Mucosa of gallbladder (tissue), 1 donor: ENCODE results near the gene PSMD14. TPM values are rescaled to one million over a fixed set of nuclear protein-coding genes. Genes with fewer than 3 reads are reported as not detected.
"Not testable (repeated sequence)": the region's sequence is repeated elsewhere in the genome, so short reads cannot be mapped to it uniquely, and the experiment has no call there.

Experiments
- DNase-seq: peaks from one replicate; pipeline ENCODE4 v3.0.0-alpha.2; 2020; ENCODE audit warnings: low spot score
- total RNA-seq: library from RNA; stranded (reverse); gene quantifications from one replicate; pipeline ENCODE4 v1.2.1, GENCODE V29; 2021
- donor health status: DM: no; HTN: no; CAD: no.

Gene PSMD14
- total RNA-seq, 1 donor from 2014 or later = 36.2 TPM

DNA sequence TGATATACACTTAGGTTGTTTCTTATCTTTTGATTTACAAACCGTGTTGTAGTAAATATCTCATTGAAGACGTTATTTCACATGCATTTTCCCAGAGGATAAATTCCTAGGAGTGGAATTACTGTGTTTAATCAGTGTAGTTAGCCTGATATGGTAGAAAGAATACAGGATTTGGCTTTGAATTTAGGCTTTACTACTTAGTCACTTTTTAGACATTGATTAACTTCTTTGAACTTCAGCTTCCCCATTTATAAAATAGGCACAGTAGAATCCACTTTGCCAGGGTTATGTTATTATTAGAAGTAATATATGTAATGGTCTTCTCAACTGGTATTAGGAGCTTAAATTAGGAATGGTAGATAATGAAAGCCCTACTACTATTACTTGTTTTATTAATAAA is 27.4 kb downstream of the PSMD14 start:
- DNase-seq = no peak

DNA sequence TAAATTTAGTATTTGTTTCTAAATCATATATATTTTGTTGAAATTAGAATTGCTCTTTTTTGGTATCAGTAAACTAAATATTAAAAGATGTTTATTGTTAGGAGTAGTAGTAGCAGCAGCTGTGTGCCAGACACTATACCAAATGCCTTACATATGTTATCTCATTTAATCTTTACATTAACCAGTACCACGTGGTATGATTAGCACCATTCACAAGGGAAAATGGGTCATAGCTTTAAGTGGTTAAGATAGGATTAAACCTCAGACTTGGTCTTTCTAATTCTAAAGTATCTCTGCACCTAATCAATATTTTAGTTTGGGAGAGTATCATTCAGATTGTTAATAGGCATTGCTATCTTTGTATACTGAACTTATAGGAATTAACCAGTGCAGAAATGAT is 29.0 kb downstream of the PSMD14 start:
- no peak for DNase-seq

DNA sequence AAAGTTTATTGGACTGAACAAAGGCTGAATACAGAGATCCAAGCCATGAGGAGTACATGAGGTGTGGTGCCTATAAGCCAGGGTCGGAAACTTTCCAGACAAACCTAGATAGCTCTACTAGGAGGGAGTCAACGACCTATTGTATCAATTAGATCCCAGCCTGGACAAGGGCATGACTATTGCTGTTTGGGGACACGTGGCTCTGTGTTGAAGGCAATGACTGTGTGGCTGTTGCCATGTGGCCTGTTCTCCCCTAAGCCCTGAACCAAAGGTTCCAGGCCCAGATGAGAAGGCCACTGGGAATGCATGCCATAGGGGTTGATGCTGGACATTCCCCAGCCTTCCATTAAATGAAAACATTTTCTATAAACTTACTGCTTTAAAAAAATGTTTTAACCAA is 31.3 kb downstream of the PSMD14 start:
- not testable (repeated sequence) for DNase-seq

DNA sequence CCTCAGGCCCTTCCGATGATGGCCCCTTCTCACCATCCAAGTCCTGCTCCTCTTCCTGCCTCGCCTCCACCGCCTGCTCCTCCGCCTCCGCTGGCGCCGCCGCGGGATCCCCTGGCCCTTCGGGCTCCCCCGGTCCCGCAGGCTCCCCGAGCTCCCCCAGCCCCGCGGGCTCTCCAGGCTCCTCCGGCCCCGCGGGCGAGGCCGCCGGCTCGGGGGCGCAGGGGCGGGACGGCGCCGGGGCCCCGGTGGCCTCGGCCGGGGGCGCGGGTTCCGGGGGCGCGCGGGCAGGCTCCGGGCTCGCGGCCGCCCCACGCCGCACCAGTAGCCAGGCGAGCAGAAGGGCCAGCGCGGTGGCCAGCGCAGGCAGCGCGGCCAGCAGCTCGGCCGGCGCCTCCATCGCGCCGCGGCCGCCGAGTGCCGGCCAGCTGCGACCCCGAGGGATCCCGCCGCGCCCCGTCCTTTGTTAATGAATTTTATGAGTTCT is 32.7 kb downstream of the PSMD14 start:
- DNase-seq = not testable (repeated sequence)

DNA sequence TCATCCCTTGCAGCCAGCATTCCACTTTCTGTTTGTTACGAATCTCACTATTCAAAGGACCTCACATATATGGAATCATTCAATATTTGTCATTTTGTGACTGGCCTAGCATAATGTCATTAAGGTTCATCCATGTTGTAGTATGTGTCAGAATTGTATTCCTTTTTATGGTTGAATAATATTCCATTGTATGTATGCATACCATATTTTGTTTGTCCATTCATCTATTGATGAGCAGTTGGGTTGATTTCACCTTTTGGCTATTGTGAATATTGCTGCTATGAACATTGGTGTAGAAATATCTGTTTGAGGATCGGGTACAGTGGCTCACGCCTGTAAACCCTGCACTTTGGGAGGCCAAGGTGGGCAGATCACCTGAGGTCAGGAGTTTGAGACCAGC is 35.0 kb downstream of the PSMD14 start:
- no peak for DNase-seq

DNA sequence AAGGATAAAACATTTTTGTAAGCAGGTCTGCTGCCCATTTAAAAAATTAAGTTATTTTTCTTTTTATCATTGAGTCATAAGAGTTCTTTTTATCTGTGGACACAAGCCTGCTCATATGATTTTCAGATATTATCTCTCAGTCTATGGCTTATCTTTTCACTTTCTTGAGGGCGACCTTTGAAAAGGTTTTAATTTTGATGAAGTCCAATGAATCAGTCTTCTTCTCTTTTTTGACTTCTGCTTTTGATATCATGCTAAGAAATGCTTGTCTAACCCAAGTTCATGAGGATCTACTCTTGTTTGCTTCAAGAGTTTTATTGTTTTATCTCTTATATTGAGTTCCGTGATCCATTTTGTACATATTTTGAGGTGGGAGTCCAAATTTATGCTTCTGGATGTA is 36.5 kb downstream of the PSMD14 start:
- no peak for DNase-seq

DNA sequence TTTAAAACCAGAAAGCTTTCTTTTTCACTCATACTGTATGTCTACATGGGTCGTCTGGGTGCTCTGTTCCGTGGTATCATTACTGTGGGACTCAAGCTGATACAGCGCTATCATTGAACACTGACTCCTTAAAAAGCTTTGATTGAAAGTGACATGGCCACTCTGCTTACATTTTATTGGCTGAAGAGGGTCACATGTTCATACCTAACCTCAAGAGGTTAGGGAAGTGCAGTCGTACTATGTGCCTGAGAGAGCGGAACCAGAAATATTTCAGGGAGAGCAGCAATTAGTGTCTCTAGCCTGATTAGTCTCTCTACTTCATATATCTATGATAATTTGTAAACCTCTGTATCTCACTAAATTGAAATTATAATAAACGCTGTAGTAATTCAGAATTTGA is 43.5 kb downstream of the PSMD14 start:
- no peak for DNase-seq

DNA sequence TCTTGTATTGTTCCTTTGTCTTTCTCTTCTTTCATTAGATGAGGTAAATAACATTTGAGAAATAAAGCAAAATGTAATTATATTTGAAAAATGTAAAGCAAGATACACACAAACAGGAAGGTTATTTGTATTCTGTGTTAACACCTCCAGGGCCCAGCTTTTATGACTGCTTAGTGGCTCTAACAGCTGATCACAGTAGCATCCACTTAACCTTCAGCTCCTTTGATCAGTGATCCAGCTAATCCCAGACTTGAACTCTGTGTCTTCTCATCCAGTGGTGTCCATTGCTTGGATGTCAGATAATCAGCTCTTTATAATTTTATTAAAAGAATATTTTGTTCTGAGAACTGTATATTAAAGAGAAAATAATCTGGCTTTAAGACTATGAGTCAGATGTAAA is 44.5 kb downstream of the PSMD14 start:
- DNase-seq = no peak

DNA sequence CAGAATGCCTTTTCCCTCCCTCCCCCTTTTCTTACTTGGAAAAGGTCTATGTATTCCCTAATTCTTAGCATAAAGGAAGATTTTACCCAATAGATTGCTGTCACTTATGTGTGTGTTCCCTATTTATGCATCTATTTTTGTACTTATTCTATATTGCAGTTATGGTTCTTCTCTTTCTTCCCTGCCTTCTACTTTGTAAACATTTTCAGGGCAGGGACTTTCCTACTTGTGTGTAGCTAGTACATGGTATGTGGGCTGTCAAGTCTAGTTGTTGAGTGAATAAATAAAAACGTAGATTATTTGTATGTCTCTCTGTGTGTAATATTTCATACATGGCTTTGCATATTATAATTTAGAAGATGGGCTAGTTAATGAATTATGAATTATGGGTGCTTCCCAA is 45.3 kb downstream of the PSMD14 start:
- DNase-seq = no peak

DNA sequence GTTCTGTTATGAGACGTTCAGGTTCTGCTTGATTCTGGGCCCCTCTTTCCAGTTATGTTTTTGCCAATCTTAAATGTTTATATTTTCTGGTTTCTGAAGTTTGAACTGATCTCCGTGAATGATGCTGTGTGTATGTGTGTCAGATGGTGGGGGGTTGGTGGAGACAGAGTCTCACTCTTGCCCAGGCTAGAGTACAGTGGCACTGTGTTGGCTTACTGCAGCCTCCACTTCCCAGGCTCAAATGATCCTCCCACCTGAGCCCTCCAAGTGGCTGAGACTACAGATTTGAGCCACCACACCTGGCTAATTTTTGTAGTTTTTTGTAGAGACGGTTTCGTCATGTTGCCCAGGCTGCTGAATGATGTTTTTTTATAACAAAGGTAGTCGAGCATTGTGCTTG is 45.9 kb downstream of the PSMD14 start:
- DNase-seq = no peak

DNA sequence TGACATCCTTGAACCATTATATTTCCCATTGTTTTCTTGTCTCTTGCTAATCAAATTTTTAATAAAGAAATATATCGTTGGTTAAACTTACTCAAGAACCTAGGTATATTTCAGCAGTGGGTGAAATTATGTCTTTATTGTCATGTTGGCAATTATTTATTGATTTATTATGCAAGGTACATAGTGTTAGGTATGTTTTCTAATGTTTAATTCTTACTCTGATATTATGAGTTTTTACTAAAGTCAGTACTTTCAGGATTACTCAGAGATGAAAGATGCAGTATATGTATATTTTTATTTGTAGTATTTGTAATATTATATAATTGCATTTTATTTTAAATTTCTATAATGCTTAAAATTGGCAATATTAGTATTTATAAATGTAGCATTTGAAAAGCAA is 46.9 kb downstream of the PSMD14 start:
- DNase-seq = no peak

DNA sequence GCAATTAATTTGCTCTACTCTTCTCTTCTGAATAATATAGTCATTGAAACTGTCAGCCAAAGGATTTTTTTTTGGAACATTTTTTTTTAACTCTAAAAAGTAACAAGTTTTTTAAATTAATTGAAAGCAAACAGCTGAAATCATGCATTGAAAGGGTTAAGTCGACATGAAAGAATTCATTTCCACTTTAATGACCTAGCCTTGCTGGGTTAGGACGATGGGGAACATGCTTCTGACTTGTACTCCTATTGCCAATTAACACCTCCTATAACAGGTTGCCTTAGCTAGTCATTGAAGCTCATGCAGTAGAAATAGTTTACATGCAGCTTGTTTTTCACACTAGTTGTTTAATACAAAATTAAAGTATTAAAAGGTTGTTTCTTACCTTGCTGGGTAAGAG is 47.8 kb downstream of the PSMD14 start:
- no peak for DNase-seq

DNA sequence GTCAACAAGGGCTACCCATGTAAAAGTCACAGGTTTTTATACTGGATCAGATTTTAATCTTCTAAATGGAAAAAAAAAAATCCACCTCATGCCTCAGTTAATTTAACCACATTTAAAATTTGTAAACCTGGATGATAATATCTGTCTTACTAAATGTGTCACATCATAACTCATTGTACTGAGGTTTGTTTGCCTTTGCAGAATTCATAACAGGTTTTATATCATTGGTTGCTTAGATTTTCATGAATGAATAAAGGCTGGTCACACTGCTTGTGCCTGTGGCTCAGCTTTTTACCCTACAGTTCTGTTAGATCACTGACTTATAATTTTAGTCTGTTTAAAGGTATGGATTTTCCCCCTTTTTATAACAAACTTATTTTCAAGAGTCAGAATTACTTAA is 48.9 kb downstream of the PSMD14 start:
- DNase-seq = no peak

DNA sequence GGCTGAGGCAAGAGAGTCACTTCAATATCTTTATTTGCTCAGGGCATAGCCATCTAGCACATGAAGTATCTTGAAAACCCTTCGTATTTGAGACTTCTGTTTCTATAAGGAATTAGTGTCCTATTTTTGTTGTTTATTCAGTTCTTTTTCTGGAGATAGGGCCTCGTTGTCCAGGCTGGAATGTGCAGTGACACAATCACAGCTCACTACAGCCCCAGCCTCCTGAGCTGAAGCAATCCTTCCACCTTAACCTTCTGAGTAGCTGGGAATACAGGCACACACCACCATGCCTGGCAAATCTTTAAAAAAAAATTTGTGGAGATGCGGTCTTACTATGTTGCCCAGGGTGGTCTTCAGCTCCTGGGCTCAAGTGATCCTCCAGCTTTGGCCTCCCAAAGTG is 50.6 kb downstream of the PSMD14 start:
- DNase-seq = no peak

DNA sequence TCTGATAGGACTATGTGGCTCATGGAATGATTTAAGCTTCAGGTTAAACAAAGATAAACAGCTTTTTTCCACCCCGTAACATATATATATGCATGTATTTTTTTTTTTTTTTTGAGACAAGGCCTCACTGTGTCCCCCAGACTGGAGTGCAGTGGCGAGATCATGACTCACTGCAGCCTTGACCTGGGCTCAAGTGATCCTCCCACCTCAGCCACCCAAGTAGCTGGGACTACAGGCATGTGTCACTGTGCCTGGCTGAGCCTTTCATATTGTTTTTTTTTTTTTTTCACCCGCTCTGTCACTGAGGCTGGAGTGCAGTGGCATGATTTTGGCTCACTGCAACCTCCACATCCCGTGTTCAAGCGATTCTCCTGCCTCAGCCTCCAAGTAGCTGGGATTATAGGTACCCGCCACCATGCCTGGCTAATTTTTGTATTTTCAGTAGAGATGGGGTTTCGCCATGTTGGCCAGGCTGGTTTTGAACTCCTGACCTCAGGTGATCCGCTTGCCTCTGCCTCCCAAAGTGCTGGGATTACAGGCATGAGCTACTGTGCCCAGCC is 52.0 kb downstream of the PSMD14 start:
- not testable (repeated sequence) for DNase-seq

DNA sequence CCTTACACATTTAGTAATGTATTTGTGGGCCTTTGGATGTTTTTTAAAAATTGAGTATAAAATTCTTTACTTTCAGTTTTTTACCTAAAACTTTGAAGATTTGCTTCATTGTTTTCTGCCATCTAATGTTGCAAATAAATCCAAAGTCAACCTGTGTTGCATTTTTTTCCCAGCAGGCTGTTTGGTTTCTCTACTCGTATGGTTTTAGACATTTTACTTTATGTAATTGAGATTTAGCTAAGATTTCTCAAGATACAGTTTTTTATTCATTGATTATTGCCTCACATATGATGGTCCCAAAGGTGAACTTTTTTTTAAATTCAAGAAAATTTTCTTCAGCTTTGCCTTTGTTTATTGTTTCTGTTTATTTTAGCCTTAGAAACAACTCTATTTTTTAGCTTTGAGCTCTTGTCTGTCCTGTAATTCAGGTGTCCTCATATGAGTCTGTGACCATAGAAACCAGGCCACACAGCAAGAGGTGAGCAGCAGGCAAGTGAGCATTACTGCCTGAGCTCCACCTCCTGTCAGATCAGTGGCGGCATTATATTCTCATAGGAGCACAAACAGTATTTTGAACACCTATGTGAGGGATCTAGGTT is 54.4 kb downstream of the PSMD14 start:
- DNase-seq = no peak

DNA sequence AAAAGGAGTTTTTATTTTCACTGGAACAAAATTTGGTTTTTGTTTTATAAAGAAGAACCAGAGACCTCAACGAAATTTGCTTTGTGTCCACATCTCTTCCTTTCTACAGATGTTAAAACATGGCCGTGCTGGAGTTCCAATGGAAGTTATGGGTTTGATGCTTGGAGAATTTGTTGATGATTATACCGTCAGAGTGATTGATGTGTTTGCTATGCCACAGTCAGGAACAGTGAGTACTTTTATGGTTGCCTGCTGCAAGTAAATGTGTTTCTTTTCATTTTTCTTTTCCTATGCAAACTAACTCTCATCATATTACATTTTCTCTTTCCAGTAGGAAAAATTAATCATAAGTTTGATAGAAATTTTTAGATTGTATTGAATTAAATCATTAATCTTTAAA is 59.5 kb downstream of the PSMD14 start:
- no peak for DNase-seq

DNA sequence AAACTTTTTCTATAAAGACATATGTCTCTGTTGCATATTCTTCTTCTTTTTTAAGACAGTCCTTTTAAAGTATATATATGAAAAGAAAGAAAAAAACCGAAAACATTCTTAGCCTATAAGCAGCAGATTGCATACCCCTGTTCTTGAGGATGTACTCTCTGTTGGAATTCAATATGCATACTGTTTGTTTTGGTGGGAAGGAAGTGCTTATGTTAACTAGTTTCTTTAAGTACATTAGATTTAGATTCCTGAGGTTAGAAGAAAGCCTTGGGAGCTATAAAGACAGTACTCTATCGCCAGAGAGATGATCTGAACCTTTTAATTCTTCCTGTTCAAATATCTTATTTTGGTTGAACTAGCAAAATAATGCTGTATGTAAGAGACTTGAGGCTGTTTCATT is 61.1 kb downstream of the PSMD14 start:
- DNase-seq = no peak

DNA sequence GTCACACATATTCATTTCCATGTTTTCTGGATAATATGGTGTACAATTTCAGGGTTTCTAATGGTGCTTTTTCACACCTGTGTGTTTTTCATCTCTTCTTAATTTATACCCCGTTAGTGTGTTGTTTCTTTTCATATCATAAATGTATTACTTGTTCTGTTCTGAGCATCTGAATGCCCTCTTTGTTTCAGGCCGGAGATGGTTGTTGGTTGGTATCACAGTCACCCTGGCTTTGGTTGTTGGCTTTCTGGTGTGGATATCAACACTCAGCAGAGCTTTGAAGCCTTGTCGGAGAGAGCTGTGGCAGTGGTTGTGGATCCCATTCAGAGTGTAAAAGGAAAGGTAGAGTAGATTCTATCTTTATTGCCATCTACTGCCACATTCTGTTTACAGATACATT is 62.8 kb downstream of the PSMD14 start:
- no peak for DNase-seq

DNA sequence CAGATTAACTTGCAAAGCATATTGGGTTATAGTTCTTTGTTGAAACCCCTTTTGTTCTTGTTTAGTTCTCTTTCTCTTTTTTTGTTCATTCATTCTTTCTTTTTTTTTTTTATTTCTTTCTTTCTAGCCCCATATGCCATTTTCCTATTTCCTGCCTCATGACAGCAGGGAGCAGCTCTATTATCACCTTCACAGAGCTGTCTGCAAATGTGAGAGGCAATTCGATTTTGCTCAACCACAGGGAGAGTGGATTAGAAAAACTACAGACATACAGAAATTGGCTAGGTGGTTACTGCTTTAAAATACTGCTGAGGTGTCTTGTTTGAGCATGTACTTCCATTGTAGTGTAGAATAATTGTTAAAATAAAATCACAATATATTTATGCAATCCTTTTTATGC is 63.6 kb downstream of the PSMD14 start:
- DNase-seq = no peak

DNA sequence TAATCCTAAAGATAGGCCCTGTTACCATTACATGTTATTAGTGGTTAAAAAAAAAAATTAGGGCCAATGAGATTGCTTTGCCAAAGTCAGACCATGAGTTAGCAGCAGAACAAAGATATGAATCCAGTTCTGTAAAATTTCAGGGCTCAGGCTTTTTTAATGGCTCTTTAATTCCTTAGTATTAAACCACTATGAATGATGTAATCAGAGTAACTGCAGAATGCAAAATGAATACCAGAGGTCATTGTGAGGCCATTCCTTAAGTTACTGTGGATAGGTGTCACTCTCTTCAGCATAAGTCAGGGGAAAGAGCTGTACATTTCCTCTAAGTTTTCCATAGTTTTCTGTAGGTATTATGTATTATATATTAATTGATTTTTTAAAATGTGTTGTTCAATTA is 65.7 kb downstream of the PSMD14 start:
- DNase-seq = no peak

DNA sequence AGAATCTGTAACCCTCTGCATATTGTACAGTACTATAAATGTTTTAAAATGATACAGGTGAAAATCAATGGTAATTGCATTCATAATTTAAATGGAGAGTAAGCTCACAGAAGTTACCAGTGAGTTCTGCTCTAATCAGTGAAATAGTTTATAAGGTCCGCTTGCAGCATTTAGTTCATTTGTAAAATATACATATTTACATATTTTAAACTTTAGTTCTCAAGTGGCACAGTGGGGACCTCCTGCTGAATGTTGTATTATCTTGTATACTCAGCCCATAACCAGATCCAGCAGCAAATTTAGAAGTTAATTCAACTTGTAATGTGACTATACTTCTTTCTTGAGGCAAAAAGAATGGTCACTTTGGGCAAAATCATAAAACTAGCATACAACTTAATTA is 66.2 kb downstream of the PSMD14 start:
- DNase-seq = no peak

DNA sequence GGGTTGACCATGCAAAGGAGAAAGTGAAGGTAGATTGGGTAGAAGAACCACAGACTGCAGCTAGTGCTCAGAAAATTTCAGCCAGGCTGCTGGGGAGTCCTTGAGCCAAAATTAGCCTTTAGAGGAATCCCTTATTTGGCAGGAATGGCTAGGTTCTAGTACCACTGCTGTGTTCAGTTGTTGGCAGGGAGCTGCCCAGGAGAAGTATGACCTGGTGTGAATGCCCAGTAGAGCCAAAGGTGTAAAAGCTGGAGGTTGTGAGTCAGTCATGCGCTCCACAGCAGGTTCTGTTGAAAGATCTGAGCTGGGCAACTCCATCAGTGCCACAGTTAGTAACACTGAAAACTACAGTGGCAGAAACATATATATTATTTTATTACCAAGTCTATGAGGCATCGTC is 71.5 kb downstream of the PSMD14 start:
- DNase-seq = no peak

DNA sequence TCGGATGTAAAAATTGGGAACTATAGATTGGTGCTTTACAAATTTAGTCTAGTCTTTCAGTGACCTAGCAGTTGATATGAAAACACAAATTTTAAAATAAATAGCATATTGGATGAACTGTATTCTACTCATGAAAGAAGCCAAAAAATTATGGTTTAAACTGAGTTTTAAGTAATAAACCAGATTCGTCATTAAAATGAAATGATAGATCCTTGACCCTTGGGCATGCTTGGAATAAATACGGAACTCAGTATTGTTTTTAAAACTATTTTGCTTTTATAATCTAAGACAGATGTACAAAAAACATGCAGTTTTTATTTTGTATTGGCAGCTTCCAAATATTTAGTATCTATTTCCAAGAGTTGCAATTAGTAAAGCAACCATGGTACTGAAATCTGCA is 73.3 kb downstream of the PSMD14 start:
- no peak for DNase-seq
